ENCODE measurements around the gene TMEM51.

TMEM51 gene

GRCh38 chr1:15196807-15197530 lies 43.4 kb downstream of the TMEM51 start:
- DNase-seq (ENCODE audit: low read depth), result no peak

DNA sequence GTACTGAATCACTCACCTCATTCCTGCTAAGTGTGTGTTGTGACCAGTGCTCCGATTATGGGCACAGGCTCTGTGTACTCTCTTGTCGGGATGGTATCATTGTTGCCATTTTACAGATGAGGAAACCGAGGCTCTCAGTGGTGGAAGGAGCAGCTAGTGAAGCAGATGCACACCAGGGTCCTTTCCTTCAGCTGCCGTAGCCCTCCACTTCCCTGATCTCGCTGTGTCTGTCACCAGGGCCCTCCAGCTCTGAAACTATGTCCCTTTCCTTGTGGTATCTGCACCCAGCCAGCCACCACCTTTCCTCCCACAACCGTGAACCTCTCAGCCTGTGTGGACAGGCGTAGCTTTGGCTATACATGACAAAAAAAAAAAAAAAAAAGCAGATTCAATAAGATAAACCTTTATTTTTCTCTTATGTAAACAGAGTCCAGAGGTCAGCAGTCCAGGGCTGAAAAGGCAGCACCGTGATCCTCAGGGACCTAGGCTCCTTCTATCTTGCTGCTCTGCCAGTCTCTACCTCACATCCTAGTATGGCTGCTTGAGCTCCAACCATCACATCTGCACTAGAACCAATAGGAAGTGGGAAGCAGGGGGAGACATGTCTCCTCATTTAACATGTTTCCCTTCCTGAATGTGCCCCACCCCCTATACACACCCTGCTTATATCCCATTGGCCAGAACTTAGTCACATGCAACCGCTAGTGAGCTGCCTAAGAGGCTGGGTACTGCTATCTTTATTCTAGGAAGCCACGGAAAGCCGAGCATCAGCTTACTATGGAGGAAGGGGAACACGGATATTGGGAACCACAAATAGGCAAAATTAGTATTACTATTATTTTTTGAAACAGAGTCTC lies 44.3 kb downstream of the TMEM51 start:
- DNase-seq (ENCODE audit: low read depth), result no peak

DNA sequence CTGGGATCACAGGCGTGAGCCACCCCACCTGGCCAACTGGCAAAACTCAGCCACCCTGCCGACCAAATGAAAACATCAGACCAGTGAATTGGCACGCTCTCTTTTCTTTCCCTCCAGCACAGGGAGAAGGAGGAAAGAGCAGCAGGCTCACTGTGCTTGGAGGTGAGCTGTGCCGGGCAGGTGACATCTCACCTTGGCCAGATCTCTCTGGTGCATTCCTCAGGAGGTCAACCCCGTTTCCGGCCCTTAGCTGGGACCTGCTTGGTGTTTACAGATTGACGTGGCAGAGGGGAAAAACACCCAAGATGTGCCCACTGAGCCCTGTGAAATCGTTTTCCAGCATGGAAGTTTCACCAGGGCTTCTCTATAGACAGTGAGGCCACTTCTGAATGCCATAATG lies 45.1 kb downstream of the TMEM51 start:
- DNase-seq (ENCODE audit: low read depth), result no peak

DNA sequence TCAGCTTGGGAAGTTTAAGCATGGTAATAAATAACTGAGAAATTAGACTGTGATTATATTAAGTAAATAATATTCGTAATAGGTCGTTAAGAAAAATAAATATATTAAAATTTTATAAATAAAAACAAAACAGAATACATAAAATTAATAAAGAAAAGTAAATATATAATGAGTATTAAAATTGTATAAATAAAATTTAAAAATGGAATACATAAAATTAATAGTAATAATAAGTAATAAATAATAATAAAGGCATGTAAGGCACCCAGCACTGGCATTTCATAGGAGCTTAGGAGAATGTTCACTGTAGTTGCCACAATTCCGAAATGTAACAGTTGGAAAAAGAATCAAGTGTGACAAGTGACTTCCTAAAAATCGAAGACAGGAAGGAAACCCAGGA lies 47.7 kb downstream of the TMEM51 start:
- DNase-seq (ENCODE audit: low read depth), result no peak

GRCh38 chr1:15201849-15202551 lies 48.5 kb downstream of the TMEM51 start:
- DNase-seq (ENCODE audit: low read depth), result no peak

DNA sequence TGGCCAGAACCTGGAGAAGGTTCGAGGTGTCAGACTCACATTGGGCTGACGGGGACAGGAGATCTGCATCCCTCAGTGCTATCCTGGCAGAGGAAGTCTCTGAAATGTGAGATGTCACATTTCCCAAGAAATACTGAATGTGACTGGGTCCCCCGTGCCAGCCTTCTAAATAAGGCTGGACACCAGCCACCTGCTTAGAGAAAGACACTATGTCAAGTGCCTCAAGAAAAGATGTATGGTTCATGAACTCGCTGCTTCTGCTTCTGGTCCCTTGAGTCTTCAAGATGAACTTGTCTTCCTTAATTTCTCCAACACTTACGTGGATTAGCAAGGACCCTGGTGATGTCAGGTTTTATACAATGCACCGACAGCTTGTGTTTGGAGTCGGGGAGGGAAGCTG lies 51.4 kb downstream of the TMEM51 start:
- DNase-seq (ENCODE audit: low read depth), result no peak

DNA sequence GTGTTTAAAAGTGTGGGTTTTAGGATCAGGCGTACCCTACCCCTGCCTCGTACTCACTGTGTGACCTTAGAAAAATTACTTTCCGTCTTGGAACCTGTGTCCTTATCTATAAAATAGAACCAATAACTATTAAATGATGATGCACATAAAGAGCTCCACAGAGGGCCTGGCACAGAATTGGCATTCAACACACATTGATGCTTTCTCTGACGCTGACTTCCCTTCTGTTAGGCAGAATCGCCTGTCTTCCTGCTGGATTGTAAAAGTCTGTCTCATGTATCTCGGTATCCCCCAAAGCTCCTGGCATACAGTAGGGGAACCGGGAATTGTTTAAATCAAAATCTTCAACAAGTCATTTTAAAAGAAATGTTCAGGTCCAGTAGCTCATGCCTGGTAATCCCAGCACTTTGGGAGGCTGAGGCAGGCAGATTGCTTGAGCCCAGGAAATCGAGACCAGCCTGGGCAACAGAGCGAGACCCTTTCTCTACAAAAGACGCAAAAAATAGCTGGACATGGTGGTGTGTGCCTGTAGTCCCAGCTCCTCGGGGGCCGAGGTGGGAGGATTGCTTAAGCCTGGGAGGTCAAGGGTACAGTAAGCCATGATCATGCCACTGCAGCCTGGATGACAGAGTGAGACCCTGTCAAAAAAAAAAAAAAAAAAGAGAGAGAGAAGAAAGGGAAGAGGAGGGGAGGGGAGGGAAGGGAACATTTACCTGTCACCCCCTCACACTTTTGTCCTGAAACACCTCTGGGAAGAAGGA lies 52.2 kb downstream of the TMEM51 start:
- no peak for DNase-seq (ENCODE audit: low read depth)

DNA sequence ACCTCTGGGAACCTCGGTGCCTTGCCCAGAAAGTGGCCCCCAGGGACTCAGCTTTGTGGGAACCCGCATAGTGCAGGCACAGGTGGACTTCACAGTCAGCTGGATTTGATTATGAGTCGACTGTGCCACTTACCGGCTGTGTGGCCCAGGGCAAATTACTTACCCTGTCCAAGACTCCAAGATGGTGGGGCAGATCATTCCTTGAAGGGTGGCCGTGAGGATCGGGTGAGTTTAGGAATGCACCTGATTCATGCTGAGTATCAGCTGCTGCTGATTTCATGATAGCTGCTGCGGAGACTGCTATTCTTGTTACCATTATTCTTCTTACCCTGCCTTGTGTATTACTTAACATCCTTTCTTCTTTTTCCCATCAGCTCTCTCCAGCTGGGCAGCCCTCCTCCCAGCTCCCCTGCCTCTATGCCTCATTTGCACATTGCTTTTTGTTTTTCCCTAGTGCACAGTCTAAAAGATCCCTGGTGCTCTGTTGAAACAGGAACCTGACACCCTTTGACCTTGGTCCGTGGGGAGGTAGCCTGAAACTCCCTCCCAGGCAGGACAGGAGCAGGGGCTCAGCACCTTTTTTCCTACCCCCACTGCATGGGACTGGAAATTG lies 53.0 kb downstream of the TMEM51 start:
- DNase-seq (ENCODE audit: low read depth), result no peak

- no peak for DNase-seq (ENCODE audit: low read depth)
These were observed 53.7 kb downstream of the TMEM51 start for GRCh38 chr1:15207031-15207828.

- DNase-seq (ENCODE audit: low read depth), result no peak
These were observed 54.4 kb downstream of the TMEM51 start for GRCh38 chr1:15207829-15208429.

DNA sequence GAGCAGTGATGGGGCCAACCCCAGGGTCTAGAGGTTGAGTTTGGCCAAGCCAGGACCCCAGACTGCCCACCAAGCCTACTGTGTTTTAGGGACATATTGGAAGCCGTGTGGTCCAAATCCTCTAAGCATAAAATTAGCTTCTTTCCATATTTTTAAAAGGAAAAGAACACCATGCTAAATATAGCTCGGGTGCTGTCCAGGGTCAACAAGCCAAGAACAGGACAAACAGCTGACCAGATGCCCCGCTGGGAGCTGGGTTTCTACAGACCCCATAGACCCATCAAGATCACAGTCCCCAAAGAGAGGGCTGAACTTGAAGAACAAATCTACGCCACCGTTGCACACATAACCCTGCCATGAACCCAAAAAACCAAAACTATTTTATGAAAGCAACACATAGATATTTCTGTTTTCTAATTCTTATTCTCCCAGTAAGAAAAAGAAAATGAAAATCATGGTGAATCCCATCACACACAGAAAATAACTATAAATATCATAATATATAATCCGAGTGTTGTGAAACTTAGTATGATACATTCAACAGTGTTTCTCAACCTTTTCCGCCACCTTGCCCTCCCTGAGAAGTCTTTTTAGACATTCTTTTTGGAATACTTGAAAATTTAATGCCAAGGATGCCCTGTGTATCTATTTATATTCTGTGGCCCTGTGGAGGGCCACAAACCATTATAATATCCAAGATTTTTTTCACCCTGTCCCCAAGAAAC lies 57.3 kb downstream of the TMEM51 start:
- no peak for DNase-seq (ENCODE audit: low read depth)

DNA sequence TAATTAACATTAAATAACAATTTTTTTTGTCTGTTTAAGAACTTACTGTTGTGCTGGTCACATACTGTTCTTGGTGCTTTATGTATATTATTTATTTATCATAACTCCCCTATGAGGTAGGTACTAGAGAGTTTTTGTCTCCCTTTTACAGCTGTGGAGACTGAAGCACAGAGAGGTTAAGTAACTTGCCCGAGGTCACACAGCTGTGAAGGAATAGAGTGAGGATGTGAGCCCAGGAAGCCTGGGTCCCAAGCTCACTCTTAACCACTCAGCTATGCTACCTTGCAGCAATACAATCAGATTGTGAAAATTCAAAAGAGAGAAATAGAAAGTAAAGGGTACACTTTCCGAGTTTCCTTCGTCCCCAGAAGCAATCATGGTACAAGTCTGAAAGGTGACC lies 57.9 kb downstream of the TMEM51 start:
- DNase-seq (ENCODE audit: low read depth), result no peak

DNA sequence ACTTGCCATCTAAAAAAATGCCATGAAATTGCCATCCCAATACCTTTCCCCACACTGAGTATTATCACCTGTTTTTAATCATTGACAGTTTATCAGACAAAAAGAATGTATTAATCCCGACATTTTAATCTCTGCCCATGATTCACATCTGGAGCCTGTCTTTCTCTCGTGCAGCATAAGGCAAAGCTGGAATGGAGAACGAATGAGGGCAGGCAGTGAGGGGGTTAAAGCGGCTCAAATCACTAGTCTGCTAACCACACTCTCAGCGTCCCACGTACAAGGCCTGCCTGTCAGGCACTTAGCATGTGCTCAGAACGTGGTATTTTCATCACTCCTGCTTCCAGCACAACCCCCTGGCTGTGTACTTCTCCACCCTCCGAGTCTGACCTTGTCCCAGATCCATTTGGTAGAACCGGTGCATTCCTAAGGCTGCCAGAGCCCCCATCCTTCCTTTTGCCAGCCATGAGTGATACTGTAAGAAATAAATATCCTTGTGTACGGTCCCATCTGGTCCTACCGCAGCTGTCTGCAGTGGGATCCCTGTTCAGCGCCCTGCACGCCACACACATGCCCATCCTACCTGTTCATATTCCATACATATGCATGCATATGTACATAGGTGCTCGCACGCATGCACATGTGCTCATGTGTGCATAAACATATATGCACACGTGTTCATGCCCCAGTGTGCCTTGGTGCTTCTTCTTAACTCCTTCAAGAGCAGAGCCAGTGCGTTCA lies 58.8 kb downstream of the TMEM51 start:
- DNase-seq (ENCODE audit: low read depth), result no peak

DNA sequence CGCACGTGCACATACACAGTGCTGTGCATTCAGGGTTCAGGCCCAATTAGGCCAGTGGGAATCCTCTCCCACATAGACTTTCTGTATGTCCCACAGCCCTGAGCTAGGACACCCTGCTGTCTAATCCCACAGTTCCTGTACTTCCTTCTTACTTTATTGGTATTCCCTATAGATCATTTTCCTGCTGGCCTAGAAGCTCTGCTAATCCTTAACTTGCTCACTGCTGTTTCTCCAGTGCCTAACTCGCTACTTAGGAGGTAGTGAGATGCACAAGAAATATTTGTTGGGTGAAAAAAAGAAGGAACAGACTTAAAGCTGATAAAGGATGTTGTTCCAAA lies 59.4 kb downstream of the TMEM51 start:
- no peak for DNase-seq (ENCODE audit: low read depth)

GRCh38 chr1:15213341-15213821 lies 59.8 kb downstream of the TMEM51 start:
- DNase-seq (ENCODE audit: low read depth), result no peak

GRCh38 chr1:15214527-15214926 lies 61.0 kb downstream of the TMEM51 start:
- no peak for DNase-seq (ENCODE audit: low read depth)

DNA sequence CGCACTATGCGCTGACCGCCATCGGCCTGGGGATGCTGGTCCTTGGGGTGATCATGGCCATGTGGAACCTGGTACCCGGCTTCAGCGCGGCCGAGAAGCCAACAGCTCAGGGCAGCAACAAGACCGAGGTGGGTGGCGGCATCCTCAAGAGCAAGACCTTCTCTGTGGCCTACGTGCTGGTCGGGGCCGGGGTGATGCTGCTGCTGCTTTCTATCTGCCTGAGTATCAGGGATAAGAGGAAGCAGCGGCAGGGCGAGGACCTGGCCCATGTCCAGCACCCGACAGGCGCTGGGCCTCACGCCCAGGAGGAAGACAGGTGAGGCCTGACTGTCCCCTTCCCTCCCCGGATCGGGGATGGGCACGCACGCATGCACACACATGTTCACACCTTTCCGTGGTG lies 61.6 kb downstream of the TMEM51 start:
- no peak for DNase-seq (ENCODE audit: low read depth)

GRCh38 chr1:15217654-15218053 lies 64.1 kb downstream of the TMEM51 start:
- DNase-seq (ENCODE audit: low read depth), result no peak
